Midbrain (tissue), 1 donor: ENCODE measurements around the gene PLA2G6.
"Not testable (repeated sequence)": the region's sequence is repeated elsewhere in the genome, so short reads cannot be mapped to it uniquely, and the experiment has no call there.

ENCODE experiments used
- DNase-seq: peaks from one replicate; lab custom pipeline; 2025; lab: John Stamatoyannopoulos, UW

PLA2G6 gene

DNA sequence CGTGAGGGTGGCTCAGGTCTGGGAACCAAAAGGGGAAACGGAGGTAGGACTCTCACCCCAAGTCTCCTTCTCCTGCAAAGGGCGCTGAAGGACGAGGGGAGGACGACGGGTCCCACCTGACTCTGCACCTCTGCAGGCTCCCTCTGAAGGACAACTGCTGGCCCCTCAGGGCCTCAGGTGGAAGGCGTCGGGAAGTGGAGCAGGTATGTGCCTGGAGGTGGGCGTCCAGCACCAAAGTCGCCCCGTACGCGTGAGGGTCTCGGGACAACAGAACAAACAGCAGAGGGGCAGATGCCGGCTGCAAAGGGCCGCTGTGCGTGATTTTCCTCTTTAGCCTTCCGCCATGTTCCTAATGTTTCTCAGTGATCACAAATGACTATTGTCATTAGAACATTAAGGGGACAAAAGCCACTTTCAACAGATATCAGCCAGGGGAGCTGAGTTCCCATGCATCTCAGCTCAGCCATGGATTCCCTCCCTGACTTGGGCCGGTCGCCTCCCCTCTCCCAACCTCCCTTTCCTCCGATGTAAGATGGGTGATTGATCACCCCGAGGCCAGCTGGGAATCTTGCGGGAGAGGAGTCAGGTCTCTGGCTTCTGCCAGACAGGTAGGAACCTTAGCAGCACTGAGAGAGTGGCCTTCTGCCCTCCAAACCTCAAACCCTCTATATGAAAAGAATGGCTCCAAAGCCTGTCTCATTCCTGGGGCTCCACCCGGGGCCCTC lies 98.5 kb downstream of the PLA2G6 start:
- DNase-seq: no peak

DNA sequence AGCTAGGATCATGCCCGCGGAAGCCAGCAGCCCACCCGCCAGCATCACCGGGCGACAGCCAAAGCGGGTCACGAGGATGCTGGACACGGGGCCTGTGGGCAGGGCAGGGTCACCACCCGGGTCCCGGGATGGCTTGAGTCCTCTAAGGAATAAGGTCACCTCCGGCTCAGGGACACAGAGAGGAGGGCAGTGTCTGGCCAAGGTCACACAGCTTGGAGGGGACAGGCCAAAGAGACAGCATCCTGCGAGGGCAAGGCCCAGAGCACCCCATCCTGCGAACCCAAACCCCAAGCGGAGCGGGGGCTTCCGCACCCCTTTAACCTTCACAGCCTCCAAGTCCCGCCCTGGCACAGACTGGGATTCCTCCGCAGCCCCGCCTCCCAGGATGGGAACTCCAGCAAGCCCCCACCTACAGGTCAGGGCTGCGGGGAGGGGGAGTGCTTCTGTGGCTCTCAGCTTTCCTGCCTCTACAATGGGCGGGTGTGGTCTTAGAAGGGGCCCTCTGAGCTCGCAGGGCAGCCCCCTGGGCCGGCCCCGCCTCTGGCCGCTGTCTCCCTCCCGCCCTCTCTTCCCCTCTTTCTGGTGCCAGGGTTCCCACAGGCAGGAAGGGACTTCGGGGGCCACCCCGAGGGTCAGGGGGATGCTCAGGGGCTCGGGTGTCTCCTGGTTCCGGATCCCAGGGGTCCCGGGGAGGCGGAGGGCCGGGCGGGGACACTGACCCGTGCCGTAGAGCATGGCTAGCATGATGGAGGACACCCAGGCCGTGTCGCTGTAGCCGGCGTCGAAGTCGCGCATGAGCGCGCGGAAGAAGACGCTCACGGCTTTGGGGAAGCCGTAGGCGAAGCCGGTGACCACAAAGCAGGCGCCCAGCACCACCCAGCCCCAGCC lies 99.4 kb downstream of the PLA2G6 start:
- no peak for DNase-seq

DNA sequence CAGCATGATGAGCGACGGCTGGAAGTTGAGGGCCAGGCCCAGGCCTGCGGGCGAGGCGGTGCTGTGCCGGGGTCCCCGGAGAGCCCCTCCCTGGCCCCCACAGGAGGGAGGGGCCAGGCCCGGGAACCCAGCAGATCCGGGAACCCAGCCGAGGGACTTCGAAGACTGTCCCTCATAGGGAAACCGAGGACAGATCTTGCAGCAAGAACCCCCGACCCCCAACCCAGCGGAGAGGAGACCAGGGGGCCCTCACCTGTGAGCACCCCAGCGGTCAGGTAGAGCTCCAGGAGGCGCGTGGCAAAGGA lies 100.0 kb downstream of the PLA2G6 start:
- no peak for DNase-seq

DNA sequence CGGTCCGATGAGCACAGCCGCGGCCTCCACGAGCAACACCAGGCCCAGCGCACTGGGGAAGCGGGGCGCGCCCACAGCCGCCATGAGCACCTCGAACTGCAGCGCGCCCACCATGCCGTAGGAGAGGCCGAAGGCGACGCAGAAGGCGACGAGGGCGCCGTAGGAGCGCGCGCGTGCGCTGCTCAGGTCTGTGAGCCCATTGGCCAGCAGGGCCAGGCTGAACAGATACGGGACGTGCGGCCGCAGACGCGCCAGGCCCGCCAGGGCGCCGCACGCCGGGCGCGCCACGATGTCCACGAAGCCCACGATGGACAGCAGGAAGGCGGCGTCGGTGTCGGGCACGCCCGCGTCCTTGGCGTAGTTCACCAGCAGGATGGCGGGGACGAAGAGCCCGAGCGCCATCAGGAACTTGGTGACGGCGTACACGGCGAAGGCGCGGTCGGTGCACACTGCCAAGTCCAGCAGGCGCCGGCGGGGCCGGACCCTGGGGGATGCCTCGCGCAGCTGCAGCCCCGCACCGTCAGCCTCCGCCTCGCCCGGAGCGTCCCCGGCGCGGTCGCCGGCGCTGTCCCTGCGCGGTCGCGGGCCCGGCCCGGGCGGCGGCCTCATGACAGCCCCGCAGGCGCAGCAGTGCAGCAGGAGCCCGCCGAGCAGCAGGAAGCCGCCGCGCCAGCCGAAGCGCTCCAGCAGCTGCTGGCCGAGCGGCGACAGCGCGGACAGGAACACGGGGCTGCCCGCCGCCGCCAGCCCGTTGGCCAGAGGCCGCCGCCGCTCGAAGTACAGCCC lies 100.6 kb downstream of the PLA2G6 start:
- DNase-seq: no peak

DNA sequence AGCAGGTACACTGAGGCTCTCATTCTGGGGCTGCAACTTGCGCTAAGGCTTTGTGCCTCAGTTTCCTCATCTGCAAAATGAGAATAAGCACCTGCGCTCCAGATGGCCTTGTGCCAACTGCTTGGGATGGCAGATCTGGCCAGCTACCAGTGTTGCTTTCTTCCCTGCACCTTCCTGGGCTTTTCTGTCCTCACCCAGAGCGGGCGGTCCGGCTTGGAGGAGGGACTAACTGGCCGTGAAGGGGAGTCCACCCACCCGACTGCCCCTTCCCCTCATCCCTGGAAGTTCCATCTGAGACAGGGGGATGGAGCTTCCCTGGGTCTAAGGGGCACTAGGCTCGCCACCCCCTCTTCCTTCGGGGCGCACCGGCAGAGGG lies 101.2 kb downstream of the PLA2G6 start:
- no peak for DNase-seq

DNA sequence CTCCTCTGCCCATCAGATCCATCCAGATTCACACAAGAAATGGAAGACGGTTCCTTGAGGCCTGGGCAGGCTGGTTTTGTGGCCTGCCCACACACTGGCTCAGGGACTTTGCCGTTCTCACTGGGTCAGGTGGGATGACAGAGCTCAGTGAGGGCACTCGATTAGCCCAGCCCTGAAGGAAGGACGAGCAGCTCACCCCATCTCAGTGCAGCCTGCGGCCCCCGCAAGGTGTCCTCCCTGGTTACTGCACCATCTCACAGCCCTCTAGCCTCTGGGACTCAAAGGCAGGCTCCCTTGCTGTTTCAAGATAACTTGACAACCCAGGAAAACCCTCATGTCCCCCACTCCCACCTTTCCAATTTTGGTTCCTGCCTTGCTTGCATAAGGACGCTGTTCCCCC lies 101.8 kb downstream of the PLA2G6 start:
- no peak for DNase-seq

DNA sequence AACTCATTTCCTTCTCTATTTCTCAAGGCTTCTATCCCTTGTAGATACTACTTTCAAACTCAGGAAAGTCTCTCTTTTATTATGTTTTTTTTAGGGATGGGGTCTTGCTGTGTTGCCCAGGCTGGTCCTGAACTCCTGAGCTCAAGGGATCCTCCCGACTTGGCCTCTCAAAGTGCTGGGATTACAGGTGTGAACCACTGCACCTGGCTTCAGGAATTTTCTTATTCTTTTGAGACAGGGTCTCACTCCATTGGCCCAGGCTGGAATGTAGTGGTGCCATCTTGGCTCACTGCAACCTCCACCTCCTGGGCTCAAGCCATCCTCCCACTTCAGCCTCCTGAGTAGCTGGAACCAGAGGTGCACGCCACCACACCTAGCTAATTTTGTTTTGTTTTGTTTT lies 102.4 kb downstream of the PLA2G6 start:
- not testable (repeated sequence) for DNase-seq

DNA sequence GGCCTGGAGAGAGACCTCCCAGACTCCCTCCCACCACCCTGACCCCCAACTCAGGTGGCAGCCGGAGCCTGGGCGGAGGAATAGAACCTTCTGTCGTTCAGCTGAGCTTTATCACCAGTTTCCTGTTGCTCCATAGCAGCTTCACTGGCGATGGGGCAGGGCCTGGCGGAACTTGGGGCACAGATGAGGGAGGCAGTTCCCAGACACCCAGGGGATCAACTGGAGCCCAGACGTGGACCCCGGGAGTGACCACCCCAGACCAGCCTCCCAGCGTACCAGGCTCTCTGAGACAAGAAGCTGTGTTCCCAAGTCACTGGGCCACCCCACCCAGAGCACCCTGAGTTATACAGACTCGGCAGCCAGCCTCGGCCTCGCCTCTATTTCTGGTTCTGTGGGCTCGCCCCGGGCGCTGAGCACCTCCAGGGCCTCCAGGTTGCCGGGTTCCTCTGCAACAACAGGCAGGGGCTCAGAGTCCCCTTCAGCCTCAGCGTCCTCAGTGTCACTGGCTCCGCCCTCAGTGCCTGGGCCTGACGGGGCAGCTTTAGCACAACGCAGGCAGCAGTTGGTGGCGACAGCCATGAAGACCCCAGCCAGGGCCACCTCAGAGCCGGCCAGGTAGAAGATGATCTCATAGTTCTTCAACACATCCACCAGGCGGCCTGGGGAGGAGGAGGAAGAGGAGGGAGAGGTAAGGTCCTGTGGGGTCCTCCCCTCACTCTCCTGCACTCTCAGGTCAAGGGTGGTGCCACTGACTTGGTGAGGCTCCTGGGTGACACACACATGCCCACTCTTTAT lies 103.4 kb downstream of the PLA2G6 start:
- DNase-seq: no peak

DNA sequence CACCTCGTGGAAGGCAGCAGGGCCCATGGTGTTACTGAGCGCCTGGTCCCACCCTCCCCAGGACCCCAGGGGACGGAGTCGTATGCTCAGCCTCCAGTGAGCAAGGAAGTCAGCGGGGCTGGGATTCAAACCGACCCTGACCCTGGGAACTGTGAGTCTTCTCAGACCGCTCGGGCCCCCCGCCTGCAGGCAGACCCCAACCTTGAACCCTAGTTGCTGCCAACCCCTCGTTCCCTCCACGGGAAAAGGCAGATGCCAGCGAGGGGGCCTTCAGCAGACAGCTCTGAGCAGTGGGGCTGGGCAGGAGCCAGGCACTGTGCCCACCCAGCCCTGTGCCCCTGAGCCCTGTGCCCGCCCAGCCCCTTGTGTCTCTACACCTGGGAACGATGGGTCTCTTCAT lies 104.0 kb downstream of the PLA2G6 start:
- DNase-seq: no peak

DNA sequence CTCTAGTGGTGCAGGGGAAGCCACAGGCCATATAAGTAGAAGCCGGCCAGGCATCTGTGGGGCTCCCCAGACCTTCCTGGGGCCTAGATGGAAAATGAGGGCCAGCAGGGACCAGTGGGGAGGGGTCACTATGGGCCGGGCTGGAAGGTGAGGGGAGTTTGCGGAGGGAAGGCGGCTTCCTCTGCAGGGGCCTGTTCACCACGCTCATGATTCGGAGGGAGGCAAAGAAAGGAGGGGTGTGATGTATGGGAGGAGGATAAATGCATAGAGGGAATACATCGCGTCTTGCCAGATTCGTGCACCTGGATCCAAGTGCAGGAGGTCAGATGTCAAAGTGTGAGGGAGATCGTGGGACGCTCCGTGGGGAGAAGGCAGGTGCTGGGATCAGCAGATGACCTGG lies 104.5 kb downstream of the PLA2G6 start:
- no peak for DNase-seq

DNA sequence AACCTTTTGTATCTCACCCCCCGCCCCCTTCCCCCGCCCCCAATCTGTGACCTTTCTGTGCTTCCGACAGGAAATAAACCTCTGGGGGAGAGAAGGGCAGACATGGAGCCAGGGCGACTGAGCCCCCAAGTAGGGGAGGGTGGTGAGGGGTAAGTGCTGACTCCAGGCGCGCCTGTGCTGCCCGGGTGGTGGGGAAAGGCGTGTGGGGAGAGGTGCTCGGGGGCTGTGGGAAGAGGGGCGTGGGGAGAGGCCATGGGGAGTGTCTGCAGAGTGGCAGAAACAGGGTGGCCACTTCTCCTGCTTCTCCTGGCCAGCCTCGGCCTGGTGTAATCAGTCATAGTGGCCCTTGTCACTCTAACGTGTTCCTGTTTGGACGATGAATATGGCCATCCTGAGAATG lies 105.7 kb downstream of the PLA2G6 start:
- no peak for DNase-seq

DNA sequence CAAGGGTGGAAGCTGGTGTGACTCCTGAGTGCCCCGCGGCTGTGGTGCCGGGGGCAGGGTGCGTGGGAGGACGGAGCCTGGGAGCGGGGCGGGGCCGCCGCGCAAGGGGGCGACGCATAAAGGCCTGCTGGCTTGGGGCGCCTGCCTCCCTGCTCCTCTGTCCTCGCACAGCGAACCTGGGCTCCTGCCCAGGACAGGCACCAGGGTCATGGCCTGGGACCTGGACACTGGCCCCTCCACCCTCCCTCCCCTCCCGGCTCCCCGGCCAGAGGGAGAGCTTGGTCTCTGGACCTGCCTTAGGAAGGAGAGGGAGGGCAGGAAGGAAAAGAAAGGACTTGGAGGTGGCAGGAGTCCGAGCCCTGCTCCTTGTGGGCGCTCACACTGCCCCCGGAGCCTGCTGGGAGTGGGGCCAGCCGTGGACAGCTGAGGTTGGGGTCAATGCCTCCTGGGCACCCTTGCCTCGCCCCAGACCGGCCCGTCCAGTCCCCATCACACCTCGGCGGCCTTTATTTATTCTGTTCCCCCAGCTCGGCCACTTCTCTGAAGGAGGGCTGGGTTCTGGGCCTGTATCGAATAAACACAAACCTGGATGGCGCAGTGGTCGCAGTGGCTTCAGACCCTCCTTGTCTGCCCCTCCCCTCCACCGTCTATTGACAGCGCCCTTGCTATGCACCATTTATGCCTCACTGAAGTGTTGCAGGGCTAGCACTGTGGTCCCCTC lies 106.4 kb downstream of the PLA2G6 start:
- no peak for DNase-seq

DNA sequence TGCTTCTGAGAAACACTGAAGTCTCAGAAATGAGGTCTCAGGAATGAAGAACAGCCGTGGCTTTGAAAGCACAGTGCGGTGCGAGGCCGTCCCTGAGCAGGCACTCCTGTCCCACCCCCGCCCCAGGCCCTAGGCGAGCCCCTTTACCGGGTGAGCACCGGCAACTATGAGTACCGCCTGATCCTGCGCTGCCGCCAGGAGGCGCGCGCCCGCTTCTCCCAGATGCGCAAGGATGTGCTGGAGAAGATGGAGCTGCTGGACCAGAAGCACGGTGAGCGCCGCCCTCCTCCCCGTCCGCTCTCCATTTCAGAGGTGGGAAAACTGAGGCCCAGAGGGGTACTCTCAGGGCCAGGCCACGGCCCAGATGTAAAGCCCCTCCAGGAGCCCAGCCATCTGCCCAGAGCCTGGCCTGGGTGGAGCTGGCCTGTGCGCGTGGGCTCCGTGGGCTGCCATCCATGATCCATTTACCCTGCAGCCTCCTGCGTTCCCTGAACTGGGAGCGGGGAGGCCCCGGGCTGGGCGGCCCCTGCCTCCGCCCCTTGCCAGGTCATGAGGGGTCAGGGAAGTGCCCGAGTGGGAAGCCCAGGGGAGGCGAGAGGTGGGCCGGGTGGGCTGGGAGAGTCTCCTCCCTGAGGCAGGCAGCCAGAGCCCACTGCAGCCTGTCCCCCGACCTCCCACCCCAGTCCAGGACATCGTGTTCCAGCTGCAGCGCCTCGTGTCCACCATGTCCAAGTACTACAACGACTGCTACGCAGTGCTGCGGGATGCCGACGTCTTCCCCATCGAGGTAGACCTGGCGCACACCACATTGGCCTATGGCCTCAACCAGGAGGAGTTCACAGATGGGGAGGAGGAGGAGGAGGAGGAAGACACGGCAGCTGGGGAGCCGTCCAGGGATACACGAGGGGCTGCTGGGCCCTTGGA lies 107.2 kb downstream of the PLA2G6 start:
- no peak for DNase-seq

DNA sequence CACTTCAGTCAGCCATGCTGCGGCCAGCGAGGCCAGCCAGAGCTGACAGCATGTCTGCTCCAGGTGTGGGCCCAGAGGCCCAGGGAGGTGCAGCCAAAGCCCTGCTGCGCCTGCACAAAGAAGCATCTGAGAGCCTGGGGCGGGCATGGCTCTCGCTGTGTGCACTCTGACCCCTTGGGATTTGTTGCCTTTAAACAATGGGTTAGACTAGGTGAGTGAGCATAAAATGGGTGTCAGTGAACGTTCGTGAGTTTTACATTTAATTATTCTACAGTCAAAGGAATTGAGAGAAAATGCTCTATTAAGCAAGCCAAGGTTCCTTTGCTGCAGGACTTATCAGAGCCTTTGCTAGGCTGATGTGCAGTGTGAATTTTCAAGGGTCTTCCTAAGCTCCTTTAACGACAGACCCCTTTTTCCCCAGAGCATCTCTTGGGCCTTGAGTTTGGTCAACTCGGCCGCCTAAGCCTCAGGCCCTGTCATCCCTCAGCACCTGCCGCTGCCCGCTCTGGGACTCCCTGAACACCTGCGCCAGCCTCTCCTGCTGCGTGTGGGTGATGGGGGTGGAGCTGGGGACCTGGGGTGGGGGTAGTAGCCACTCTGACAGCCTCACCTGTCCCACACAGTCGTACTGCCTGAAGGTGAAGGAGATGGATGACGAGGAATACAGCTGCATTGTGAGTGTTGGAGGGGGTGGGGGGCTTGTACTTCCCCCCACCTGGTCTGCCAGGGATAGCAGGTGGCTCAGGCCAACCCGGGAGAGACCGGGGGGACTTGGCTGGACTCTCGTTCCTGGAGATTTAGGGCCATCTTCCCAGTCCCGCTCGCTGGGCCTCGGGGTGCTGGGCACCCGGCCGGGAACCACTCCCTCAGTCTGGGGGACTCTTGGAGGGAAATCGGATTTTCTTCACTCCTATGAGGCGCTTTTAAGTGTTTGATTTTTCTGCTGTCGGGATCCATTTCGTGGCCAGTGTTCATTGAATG lies 108.2 kb downstream of the PLA2G6 start:
- DNase-seq: no peak

DNA sequence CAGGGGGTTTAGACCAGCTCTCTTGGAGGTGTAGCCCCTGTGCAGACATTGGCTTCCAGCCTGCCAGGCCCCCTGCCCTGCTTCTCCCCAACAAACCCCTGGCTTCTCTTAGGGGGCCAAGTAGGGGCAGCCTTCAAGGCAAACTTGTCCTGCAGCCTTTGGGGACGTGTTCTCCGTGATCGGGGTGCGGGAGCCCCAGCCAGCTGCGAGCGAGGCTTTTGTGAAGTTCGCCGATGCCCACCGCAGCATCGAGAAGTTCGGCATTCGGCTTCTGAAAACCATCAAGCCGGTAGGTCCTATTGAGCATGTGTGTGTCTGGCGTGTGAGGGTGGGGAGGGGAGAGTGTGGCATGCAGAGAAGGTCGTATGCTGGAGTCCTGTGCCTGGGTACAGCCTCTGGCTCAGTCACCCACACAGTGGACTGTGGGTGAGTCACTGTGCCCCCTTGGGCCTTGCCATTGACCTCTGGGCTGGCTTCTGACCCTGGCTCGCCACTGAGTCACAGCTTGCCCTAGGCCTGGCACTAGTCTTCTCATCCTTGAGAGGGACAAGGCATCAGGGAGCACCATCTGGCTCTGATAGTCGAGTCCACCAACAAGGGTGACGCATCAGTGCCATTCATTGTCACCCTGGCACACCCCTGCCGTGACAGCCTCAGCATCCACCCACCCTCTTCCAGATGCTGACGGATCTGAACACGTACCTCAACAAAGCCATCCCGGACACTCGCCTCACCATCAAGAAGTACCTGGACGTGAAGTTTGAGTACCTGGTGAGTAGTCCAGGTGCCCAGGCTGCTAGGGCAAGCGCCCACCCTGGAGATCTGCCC lies 109.1 kb downstream of the PLA2G6 start:
- no peak for DNase-seq

DNA sequence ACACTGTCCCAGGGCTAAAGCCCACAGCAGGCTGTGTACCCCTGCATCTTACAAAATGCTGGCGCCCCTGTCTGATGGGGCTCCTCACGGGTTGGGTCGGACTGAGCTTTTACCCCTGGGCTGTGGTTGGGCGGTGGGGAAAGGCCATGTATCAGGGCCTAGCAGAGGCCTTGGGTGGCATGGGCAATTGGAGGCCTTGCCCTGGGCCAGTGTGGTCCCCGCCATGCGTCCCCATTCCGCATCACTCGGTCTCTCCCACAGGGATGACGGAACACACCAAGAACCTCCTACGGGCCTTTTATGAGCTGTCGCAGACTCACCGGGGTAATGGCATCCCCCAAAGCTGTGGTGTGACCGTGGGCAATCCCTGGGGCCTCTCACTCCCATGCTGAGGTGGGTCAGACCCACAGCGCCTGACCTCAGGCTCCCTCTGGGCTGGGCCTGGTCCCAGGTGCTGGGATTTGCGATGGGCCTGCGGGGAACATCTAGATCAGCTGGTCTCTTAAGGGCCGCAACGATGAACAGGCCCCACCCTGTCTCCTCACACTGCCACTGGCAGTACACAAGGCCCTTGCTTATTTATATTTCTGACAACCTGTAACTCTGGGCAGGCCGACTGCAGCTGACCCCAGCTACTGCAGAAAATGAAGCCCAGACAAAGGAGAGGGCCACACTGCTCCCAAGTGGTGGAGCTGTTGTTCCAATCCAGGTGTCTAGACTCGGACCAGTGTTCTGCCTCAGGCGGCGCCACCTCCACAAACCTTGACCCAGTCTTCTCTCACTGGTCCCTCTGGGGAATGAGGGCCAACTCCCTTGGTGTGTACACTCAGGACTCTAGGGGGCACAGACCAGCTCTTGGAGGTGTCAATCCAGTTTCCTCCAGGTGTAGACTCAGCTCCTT lies 110.0 kb downstream of the PLA2G6 start:
- no peak for DNase-seq
